Measurements from ENCODE around the gene FSTL4. TPM values are rescaled to one million over a fixed set of nuclear protein-coding genes. Genes with fewer than 3 reads are reported as not detected.

The FSTL4 gene
- total and polyA plus RNA-seq, 2 donors from 2014 or later: 0.09 to 4.0 TPM

- no peaks in the 10 kb centered on the region for H3K9me3 ChIP-seq (ENCODE audit: control insufficient read depth in 2 of 3, insufficient read depth in 1 of 3, low read length in 3 of 3)
- FAIRE-seq (no peak), DNase-seq (no peak)
- TF ChIP-seq, protein P1, sequence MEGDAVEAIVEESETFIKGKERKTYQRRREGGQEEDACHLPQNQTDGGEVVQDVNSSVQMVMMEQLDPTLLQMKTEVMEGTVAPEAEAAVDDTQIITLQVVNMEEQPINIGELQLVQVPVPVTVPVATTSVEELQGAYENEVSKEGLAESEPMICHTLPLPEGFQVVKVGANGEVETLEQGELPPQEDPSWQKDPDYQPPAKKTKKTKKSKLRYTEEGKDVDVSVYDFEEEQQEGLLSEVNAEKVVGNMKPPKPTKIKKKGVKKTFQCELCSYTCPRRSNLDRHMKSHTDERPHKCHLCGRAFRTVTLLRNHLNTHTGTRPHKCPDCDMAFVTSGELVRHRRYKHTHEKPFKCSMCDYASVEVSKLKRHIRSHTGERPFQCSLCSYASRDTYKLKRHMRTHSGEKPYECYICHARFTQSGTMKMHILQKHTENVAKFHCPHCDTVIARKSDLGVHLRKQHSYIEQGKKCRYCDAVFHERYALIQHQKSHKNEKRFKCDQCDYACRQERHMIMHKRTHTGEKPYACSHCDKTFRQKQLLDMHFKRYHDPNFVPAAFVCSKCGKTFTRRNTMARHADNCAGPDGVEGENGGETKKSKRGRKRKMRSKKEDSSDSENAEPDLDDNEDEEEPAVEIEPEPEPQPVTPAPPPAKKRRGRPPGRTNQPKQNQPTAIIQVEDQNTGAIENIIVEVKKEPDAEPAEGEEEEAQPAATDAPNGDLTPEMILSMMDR (IDR thresholded peaks at IDR 0.05; ENCODE audit: borderline replicate concordance, extremely low read depth, insufficient read depth): no peak
- peaks cover 0 to 15% (median 8%) of the 10 kb centered on the region in 3 donors for H3K4me1 ChIP-seq (ENCODE audit: control insufficient read depth in 2 of 3, insufficient read depth in 2 of 3, low read depth in 1 of 3, low read length in 3 of 3)
- H3K27ac ChIP-seq (ENCODE audit: low read depth in 2 of 2, low read length in 2 of 2): no peak overlapping the region
- intact Hi-C loops (cut with DNase I): no loop called here
- no peak overlapping the region for H3K9ac ChIP-seq (ENCODE audit: low read length in 3 of 3)
- no peaks in the 10 kb centered on the region for H3K27me3 ChIP-seq (ENCODE audit: control insufficient read depth, insufficient read depth, low read length)
- H3K4me3 ChIP-seq (ENCODE audit: low read length in 3 of 3): no peak overlapping the region
- H3K36me3 ChIP-seq (ENCODE audit: control insufficient read depth in 2 of 3, insufficient read depth in 3 of 3, low read length in 3 of 3): no peaks in the 10 kb centered on the region
Measured at GRCh38 chr5:133510634-133511262, 101.6 kb downstream of the FSTL4 start.

GRCh38 chr5:133509742-133510079, 102.6 kb downstream of the FSTL4 start:
- Histone ChIP-seq H3K36me3 (ENCODE audit: control insufficient read depth in 2 of 3, insufficient read depth in 3 of 3, low read length in 3 of 3) (no peaks in the 10 kb centered on the region), H3K9ac (ENCODE audit: low read length in 3 of 3) (no peak overlapping the region), H3K4me1 (ENCODE audit: control insufficient read depth in 2 of 3, insufficient read depth in 2 of 3, low read depth in 1 of 3, low read length in 3 of 3) (peaks cover 0 to 15% (median 8%) of the 10 kb centered on the region in 3 donors), H3K27me3 (ENCODE audit: control insufficient read depth, insufficient read depth, low read length) (no peaks in the 10 kb centered on the region), H3K4me3 (ENCODE audit: low read length in 3 of 3) (no peak overlapping the region), H3K9me3 (ENCODE audit: control insufficient read depth in 2 of 3, insufficient read depth in 1 of 3, low read length in 3 of 3) (no peaks in the 10 kb centered on the region), H3K27ac (ENCODE audit: low read depth in 2 of 2, low read length in 2 of 2) (no peak overlapping the region)
- FAIRE-seq: no peak
- TF ChIP-seq, protein P1 (IDR thresholded peaks at IDR 0.05; ENCODE audit: borderline replicate concordance, extremely low read depth, insufficient read depth): no peak
- intact Hi-C loops (cut with DNase I): no loop called here
- DNase-seq: no peak

- Histone ChIP-seq H3K9ac (ENCODE audit: low read length in 3 of 3) (no peak overlapping the region), H3K4me1 (ENCODE audit: control insufficient read depth in 2 of 3, insufficient read depth in 2 of 3, low read depth in 1 of 3, low read length in 3 of 3) (peaks cover 0 to 15% (median 8%) of the 10 kb centered on the region in 3 donors), H3K36me3 (ENCODE audit: control insufficient read depth in 2 of 3, insufficient read depth in 3 of 3, low read length in 3 of 3) (no peaks in the 10 kb centered on the region), H3K27ac (ENCODE audit: low read depth in 2 of 2, low read length in 2 of 2) (no peak overlapping the region), H3K27me3 (ENCODE audit: control insufficient read depth, insufficient read depth, low read length) (no peaks in the 10 kb centered on the region), H3K4me3 (ENCODE audit: low read length in 3 of 3) (no peak overlapping the region), H3K9me3 (ENCODE audit: control insufficient read depth in 2 of 3, insufficient read depth in 1 of 3, low read length in 3 of 3) (no peaks in the 10 kb centered on the region)
- no peak for DNase-seq
- TF ChIP-seq, protein P1 (IDR thresholded peaks at IDR 0.05; ENCODE audit: borderline replicate concordance, extremely low read depth, insufficient read depth): no peak
- no peak for FAIRE-seq
- intact Hi-C loops (cut with DNase I): no loop called here
Measured at GRCh38 chr5:133508845-133509741, 103.2 kb downstream of the FSTL4 start.
